HG02870 (cell line): ENCODE data around the gene PDE2A.

ENCODE experiments used
- ATAC-seq: cut with Tn5 transposase; IDR thresholded peaks from one replicate; pipeline ENCODE4 v1.9.1; 2021; ENCODE audit warnings: mild to moderate bottlenecking, moderate library complexity; ENCODE audit not compliant: unreplicated experiment

The PDE2A gene

GRCh38 chr11:72592698-72593495 lies 81.3 kb downstream of the PDE2A start:
- no peak for ATAC-seq

- ATAC-seq = no peak
Observed at GRCh38 chr11:72591785-72592502, 82.3 kb downstream of the PDE2A start.

GRCh38 chr11:72591023-72591422 lies 83.2 kb downstream of the PDE2A start:
- ATAC-seq = no peak

- no peak for ATAC-seq
Observed at GRCh38 chr11:72589802-72590761, 84.1 kb downstream of the PDE2A start.

- ATAC-seq = no peak
Observed at GRCh38 chr11:72588421-72589410, 85.5 kb downstream of the PDE2A start.

GRCh38 chr11:72587696-72588095 lies 86.5 kb downstream of the PDE2A start:
- ATAC-seq = no peak

- ATAC-seq = no peak
Observed at GRCh38 chr11:72586321-72587090, 87.7 kb downstream of the PDE2A start.

- no peak for ATAC-seq
Observed at GRCh38 chr11:72585762-72586311, 88.4 kb downstream of the PDE2A start.

GRCh38 chr11:72584939-72585597 lies 89.2 kb downstream of the PDE2A start:
- ATAC-seq = no peak

- no peak for ATAC-seq
Observed at GRCh38 chr11:72584293-72584938, 89.8 kb downstream of the PDE2A start.

GRCh38 chr11:72583616-72584292 lies 90.5 kb downstream of the PDE2A start:
- ATAC-seq = no peak

- no peak for ATAC-seq
Observed at GRCh38 chr11:72583177-72583553, 91.1 kb downstream of the PDE2A start.

- ATAC-seq = no peak
Observed at GRCh38 chr11:72582206-72583176, 91.7 kb downstream of the PDE2A start.

GRCh38 chr11:72581067-72581466 lies 93.2 kb downstream of the PDE2A start:
- no peak for ATAC-seq

- no peak for ATAC-seq
Observed at GRCh38 chr11:72580642-72580950, 93.6 kb downstream of the PDE2A start.
